Tibial nerve (tissue), 4 donors: ENCODE measurements around the gene A2M.

Source experiments
- EP300 ChIP-seq, 2 donors: sonication (generic); formaldehyde crosslinking; IDR thresholded peaks; one replicate each; pipeline ENCODE4 v1.6.1; 2017; ENCODE audit warnings: antibody characterized with exemption in 2 of 2, mild to moderate bottlenecking in 1 of 2
- POLR2A ChIP-seq, 2 donors: fragments of 450-650 bp; IDR thresholded peaks; one replicate each; pipeline ENCODE4 v1.6.1; 2017; ENCODE audit warnings: antibody characterized with exemption in 2 of 2, mild to moderate bottlenecking in 2 of 2, moderate library complexity in 2 of 2
- TF ChIP-seq, protein P1 (sequence below), 5 experiments: fragments of 200-600 bp in 3 of 5; fragments of 450-650 bp in 2 of 5; sonication (generic) in 3 of 5; IDR thresholded peaks; one replicate each; pipeline ENCODE4 v1.5.1; 2016 to 2019; ENCODE audit warnings: antibody characterized with exemption in 5 of 5, mild to moderate bottlenecking in 3 of 5, moderate library complexity in 2 of 5

DNA sequence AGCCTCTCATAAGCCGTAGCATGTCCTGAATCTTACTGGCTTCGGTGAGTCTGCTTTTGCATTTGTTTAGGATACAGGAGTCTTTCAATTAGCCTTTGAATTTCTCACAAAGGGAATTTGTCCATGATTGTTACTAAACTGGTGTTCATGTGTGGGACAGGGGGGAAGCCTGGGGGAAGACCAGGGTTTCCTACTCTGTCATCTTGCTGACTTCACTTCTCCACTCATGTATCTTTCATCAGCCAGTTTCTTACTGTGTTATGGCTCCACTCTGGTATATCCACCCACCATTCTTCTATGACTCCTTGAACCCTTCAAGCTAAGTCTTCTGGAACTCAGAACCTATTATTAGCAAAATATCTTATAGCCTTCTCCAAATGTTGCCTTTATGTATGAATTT lies 31.7 kb upstream of the A2M start:
- no peak for TF ChIP-seq EP300 (IDR thresholded peaks at IDR 0.05)
- TF ChIP-seq, protein P1, sequence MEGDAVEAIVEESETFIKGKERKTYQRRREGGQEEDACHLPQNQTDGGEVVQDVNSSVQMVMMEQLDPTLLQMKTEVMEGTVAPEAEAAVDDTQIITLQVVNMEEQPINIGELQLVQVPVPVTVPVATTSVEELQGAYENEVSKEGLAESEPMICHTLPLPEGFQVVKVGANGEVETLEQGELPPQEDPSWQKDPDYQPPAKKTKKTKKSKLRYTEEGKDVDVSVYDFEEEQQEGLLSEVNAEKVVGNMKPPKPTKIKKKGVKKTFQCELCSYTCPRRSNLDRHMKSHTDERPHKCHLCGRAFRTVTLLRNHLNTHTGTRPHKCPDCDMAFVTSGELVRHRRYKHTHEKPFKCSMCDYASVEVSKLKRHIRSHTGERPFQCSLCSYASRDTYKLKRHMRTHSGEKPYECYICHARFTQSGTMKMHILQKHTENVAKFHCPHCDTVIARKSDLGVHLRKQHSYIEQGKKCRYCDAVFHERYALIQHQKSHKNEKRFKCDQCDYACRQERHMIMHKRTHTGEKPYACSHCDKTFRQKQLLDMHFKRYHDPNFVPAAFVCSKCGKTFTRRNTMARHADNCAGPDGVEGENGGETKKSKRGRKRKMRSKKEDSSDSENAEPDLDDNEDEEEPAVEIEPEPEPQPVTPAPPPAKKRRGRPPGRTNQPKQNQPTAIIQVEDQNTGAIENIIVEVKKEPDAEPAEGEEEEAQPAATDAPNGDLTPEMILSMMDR (IDR thresholded peaks at IDR 0.05) = no peak
- no peak for TF ChIP-seq POLR2A (IDR thresholded peaks at IDR 0.05)
